DMS53 (cell line): Measurements from ENCODE around the gene TNFRSF9.
A peak's percentile ranks its signal among the peaks of the same experiment; 100 is the strongest.
"Not testable (repeated sequence)": the region's sequence is repeated elsewhere in the genome, so short reads cannot be mapped to it uniquely, and the experiment has no call there.

ENCODE experiments used
- DNase-seq: peaks from one replicate; lab custom pipeline; 2025; lab: John Stamatoyannopoulos, UW

Gene TNFRSF9

GRCh38 chr1:7960867-7961215, 20.2 kb upstream of the TNFRSF9 start:
- no peak for DNase-seq

GRCh38 chr1:7960165-7960564, 19.5 kb upstream of the TNFRSF9 start:
- DNase-seq, result no peak

GRCh38 chr1:7956218-7957032, 15.8 kb upstream of the TNFRSF9 start:
- no peak for DNase-seq

GRCh38 chr1:7954683-7955082, 14.0 kb upstream of the TNFRSF9 start:
- peak; percentile 57 for DNase-seq

- DNase-seq, result peak; percentile 98
These were observed 13.4 kb upstream of the TNFRSF9 start for GRCh38 chr1:7953850-7954609.

- DNase-seq, result not testable (repeated sequence)
These were observed 12.2 kb upstream of the TNFRSF9 start for GRCh38 chr1:7952791-7953190.

- DNase-seq, result no peak
These were observed 8.3 kb upstream of the TNFRSF9 start for GRCh38 chr1:7948960-7949359.

GRCh38 chr1:7943251-7943650, 2.6 kb upstream of the TNFRSF9 start:
- no peak for DNase-seq

GRCh38 chr1:7942214-7942921, 1.7 kb upstream of the TNFRSF9 start:
- DNase-seq, result peak; percentile 51

GRCh38 chr1:7941437-7941793, 776 bp upstream of the TNFRSF9 start:
- DNase-seq, result peak; percentile 26

GRCh38 chr1:7940034-7940433, 605 bp downstream of the TNFRSF9 start:
- DNase-seq, result no peak

GRCh38 chr1:7938070-7938469, 2.6 kb downstream of the TNFRSF9 start:
- DNase-seq, result peak; percentile 61

GRCh38 chr1:7932524-7933138, 8.0 kb downstream of the TNFRSF9 start:
- DNase-seq, result no peak

GRCh38 chr1:7931446-7931812, 9.2 kb downstream of the TNFRSF9 start:
- DNase-seq, result no peak

- DNase-seq, result no peak
These were observed 9.8 kb downstream of the TNFRSF9 start for GRCh38 chr1:7930645-7931445.

GRCh38 chr1:7929637-7930036, 11.0 kb downstream of the TNFRSF9 start:
- no peak for DNase-seq

GRCh38 chr1:7928247-7928646, 12.4 kb downstream of the TNFRSF9 start:
- DNase-seq, result no peak

- not testable (repeated sequence) for DNase-seq
These were observed 13.6 kb downstream of the TNFRSF9 start for GRCh38 chr1:7927061-7927460.

- no peak for DNase-seq
These were observed 18.3 kb downstream of the TNFRSF9 start for GRCh38 chr1:7922301-7922700.

- no peak for DNase-seq
These were observed 18.8 kb downstream of the TNFRSF9 start for GRCh38 chr1:7921796-7922195.

GRCh38 chr1:7919880-7920279, 20.8 kb downstream of the TNFRSF9 start:
- no peak for DNase-seq

- not testable (repeated sequence) for DNase-seq
These were observed 22.7 kb downstream of the TNFRSF9 start for GRCh38 chr1:7917971-7918370.
